K562 (cell line): Measurements from ENCODE around the gene TMEM131. TPM values are rescaled to one million over a fixed set of nuclear protein-coding genes. Genes with fewer than 3 reads are reported as not detected.

Experiments
- ATAC-seq: fragments of 200-7000 bp; cut with Tn5 transposase; 3 replicates; pipeline ENCODE4 v1.9.1; 2020; ENCODE audit warnings: moderate library complexity
- BruUV-seq: library from RNA; stranded (reverse); fragments of 400-500 nt; replicated peaks from 2 replicates; lab custom pipeline; 2021; lab: Mats Ljungman, UMichigan
- CTCF ChIA-PET: fragments of 300-600 bp; formaldehyde crosslinking; extraction: SDS; loops from one replicate; lab custom pipeline; 2021; ENCODE audit warnings: low intra/inter-chr PET ratio; lab: Yijun Ruan, JAX
- POLR2A ChIA-PET: fragments of 300-600, 350-650 bp; sonication (Branson Sonifier 250); formaldehyde crosslinking; extraction: SDS; loops from one replicate; lab custom pipeline; 2021; ENCODE audit warnings: antibody characterized with exemption, inconsistent platforms; lab: Yijun Ruan, JAX
- DNase-seq, 4 experiments: peaks; one replicate each; pipeline versions ENCODE4 v3.0.0 to v3.0.0-alpha.2; 2011 to 2018; ENCODE audit warnings: low spot score in 3 of 4, mixed read lengths in 3 of 4; ENCODE audit errors: extremely low read depth in 1 of 4
- FAIRE-seq: peaks from 2 replicates; lab custom pipeline; 2011; peaks lifted over from hg19 to GRCh38; lab: Jason Lieb, UNC
- H2AFZ ChIP-seq: 2 replicates; pipeline ENCODE4 v1.6.0; 2011; ENCODE audit warnings: low read depth, low read length, control low read depth, inconsistent platforms
- H3K27ac ChIP-seq: fragments of 200-600 bp; 3 replicates; pipeline ENCODE4 v1.8.0; 2011; ENCODE audit warnings: low read depth, mild to moderate bottlenecking, control low read depth, inconsistent platforms, low read length, moderate library complexity, mixed read lengths; ENCODE audit errors: extremely low read depth
- H3K27me3 ChIP-seq, 2 experiments: fragments of 300-600 bp in 1 of 2; 2 replicates in 1 of 2; 3 replicates in 1 of 2; pipeline versions ENCODE4 v1.6.0 to v1.8.0; 2011; ENCODE audit warnings: inconsistent platforms in 2 of 2, low read length in 2 of 2, mild to moderate bottlenecking in 1 of 2, mixed read lengths in 1 of 2, moderate library complexity in 1 of 2; ENCODE audit not compliant: control insufficient read depth in 2 of 2, insufficient read depth in 2 of 2
- H3K36me3 ChIP-seq: fragments of 300-600 bp; 3 replicates; pipeline ENCODE4 v1.8.0; 2011; ENCODE audit warnings: mild to moderate bottlenecking, low read length, inconsistent platforms; ENCODE audit not compliant: control insufficient read depth, insufficient read depth
- H3K4me1 ChIP-seq, 2 experiments: fragments of 200-600 bp in 1 of 2; replicated peaks in 1 of 2; 2 replicates in 1 of 2; 3 replicates in 1 of 2; pipeline versions ENCODE4 v1.5.1 to v1.8.0; 2011; ENCODE audit warnings: inconsistent platforms in 2 of 2, low read length in 2 of 2, mild to moderate bottlenecking in 1 of 2, mixed read lengths in 1 of 2, moderate library complexity in 1 of 2; ENCODE audit not compliant: control insufficient read depth in 2 of 2, insufficient read depth in 2 of 2
- H3K4me2 ChIP-seq: 2 replicates; pipeline ENCODE4 v1.6.1; 2011; ENCODE audit warnings: low read length, control low read depth, inconsistent platforms, mixed read lengths; ENCODE audit not compliant: insufficient read depth
- H3K4me3 ChIP-seq: fragments of 200-600 bp; sonication (generic), shearing (Covaris generic); 2 replicates; pipeline ENCODE4 v1.5.1; 2016; ENCODE audit warnings: control low read depth, inconsistent platforms
- H3K79me2 ChIP-seq: fragments of 200-600 bp; 3 replicates; pipeline ENCODE4 v1.8.0; 2011; ENCODE audit warnings: low read length, inconsistent platforms; ENCODE audit not compliant: control insufficient read depth, insufficient read depth
- H3K9ac ChIP-seq, 2 experiments: 2 replicates each; pipeline versions ENCODE4 v1.6.0 to v1.6.1; 2011; ENCODE audit warnings: low read depth in 2 of 2, low read length in 2 of 2, control low read depth in 1 of 2, inconsistent platforms in 1 of 2, mild to moderate bottlenecking in 1 of 2, mixed read lengths in 1 of 2; ENCODE audit not compliant: insufficient read depth in 1 of 2
- H3K9me1 ChIP-seq: one replicate; pipeline ENCODE4 v1.6.0; 2011; ENCODE audit warnings: inconsistent platforms, mild to moderate bottlenecking, low read length, moderate library complexity; ENCODE audit not compliant: control insufficient read depth, insufficient read depth
- H3K9me3 ChIP-seq: replicated peaks from 2 replicates; pipeline ENCODE4 v1.5.1; 2011; ENCODE audit warnings: low read depth, low read length, inconsistent platforms; ENCODE audit not compliant: control insufficient read depth, insufficient read depth
- H4K20me1 ChIP-seq: replicated peaks from 2 replicates; pipeline ENCODE4 v1.6.1; 2011; ENCODE audit warnings: low read length, inconsistent platforms, mixed read lengths; ENCODE audit not compliant: control insufficient read depth, insufficient read depth
- AFF1 ChIP-seq, 2 experiments: fragments of 450-650 bp; IDR thresholded peaks; 2 replicates each; pipeline ENCODE4 v1.6.1; 2018; ENCODE audit warnings: mild to moderate bottlenecking in 2 of 2, low read depth in 1 of 2; ENCODE audit not compliant: partially characterized antibody in 2 of 2
- ATF6 ChIP-seq: sonication (generic); formaldehyde crosslinking; IDR thresholded peaks from 2 replicates; pipeline ENCODE4 v1.4.0; 2020; ENCODE audit warnings: mild to moderate bottlenecking, missing genetic modification reagents
- ETS2 ChIP-seq: IDR thresholded peaks from 2 replicates; pipeline ENCODE4 v1.6.1; 2016; ENCODE audit warnings: borderline replicate concordance, missing genetic modification characterization, mild to moderate bottlenecking, moderate library complexity, missing compliant biosample characterization; ENCODE audit not compliant: poor library complexity, severe bottlenecking
- GATAD2B ChIP-seq: fragments of 450-650 bp; IDR thresholded peaks from 2 replicates; pipeline ENCODE4 v1.6.1; 2017; ENCODE audit warnings: mild to moderate bottlenecking, borderline replicate concordance
- GTF2A2 ChIP-seq: IDR thresholded peaks from 2 replicates; pipeline ENCODE4 v1.6.1; 2016; ENCODE audit warnings: mild to moderate bottlenecking, missing genetic modification characterization, missing compliant biosample characterization
- HNRNPL ChIP-seq: fragments of 200-400 bp; formaldehyde crosslinking; IDR thresholded peaks from 2 replicates; pipeline ENCODE4 v1.6.1; 2017; ENCODE audit warnings: low read depth, mild to moderate bottlenecking, low read length
- KDM1A ChIP-seq, 2 experiments: fragments of 450-650 bp; IDR thresholded peaks; 2 replicates each; pipeline ENCODE4 v1.6.1; 2016; ENCODE audit warnings: mild to moderate bottlenecking in 2 of 2
- MLX ChIP-seq, 2 experiments: fragments of 450-650 bp in 1 of 2; sonication (generic) in 1 of 2; formaldehyde crosslinking; conservative IDR thresholded peaks; 2 replicates each; pipeline versions ENCODE4 v1.4.0 to v1.8.1; 2020 to 2022; ENCODE audit warnings: mild to moderate bottlenecking in 1 of 2, missing genetic modification reagents in 1 of 2
- NEUROD1 ChIP-seq: fragments of 150-350 bp; IDR thresholded peaks from 2 replicates; pipeline ENCODE4 v1.6.1; 2014; ENCODE audit warnings: borderline replicate concordance, low read length, low read depth; ENCODE audit not compliant: partially characterized antibody
- PURB ChIP-seq: sonication (generic); formaldehyde crosslinking; IDR thresholded peaks from 2 replicates; pipeline ENCODE4 v1.9.0; 2021; ENCODE audit warnings: low read depth, mild to moderate bottlenecking, missing genetic modification reagents
- RBM34 ChIP-seq: fragments of 200-400 bp; formaldehyde crosslinking; IDR thresholded peaks from 2 replicates; pipeline ENCODE4 v1.6.1; 2018; ENCODE audit warnings: low read length, borderline replicate concordance; ENCODE audit not compliant: insufficient read depth
- RCOR1 ChIP-seq, 2 experiments: IDR thresholded peaks; 2 replicates each; pipeline ENCODE4 v1.6.1; 2012; ENCODE audit warnings: low read depth in 2 of 2, low read length in 2 of 2, borderline replicate concordance in 1 of 2, improper control_type of control experiment in 1 of 2
- TEAD1 ChIP-seq, 2 experiments: fragments of 450-650 bp in 1 of 2; sonication (generic) in 1 of 2; formaldehyde crosslinking; IDR thresholded peaks; 2 replicates each; pipeline versions ENCODE4 v1.4.0 to v1.8.0; 2020 to 2022; ENCODE audit warnings: mild to moderate bottlenecking in 2 of 2, missing genetic modification reagents in 1 of 2
- WGBS: fragments of 100-300 bp; shearing (Covaris generic); methylation state at CpG from one replicate; pipeline ENCODE4 v1.1.6; 2016; ENCODE audit warnings: low coverage, mixed read lengths; ENCODE audit not compliant: insufficient coverage; ENCODE audit errors: missing lambda C conversion rate; 5-methylcytosine and 5-hydroxymethylcytosine counted together
- in situ Hi-C: fragments of 300-500 bp; cut with MboI; formaldehyde crosslinking; loops from 4 replicates; pipeline ENCODE4 v1.15.0; 2018; ENCODE audit warnings: inconsistent platforms, mixed read lengths
- intact Hi-C: fragments of 100-400 bp; cut with micrococcal nuclease; formaldehyde crosslinking; loops from 2 replicates; pipeline ENCODE4 v1.14.2; 2022
- polyA plus RNA-seq, 8 experiments: library from polyadenylated mRNA; depleted of rRNA in 4 of 8; stranded (reverse) in 5 of 8; unstranded in 3 of 8; fragments of >200 nt; fragmentation: Nextera tagmentation in 2 of 8; fragmentation: Illumina TruSeq in 1 of 8; extraction: Ambion mirVana in 2 of 8; extraction: Trizol in 1 of 8; gene quantifications; 2 replicates each; pipeline versions ENCODE4 v1.2.1 to v1.2.3, GENCODE V29; 2011 to 2014; ENCODE audit warnings: inconsistent platforms in 1 of 8, missing spikeins in 1 of 8
- total RNA-seq, 7 experiments: library from RNA; depleted of rRNA in 6 of 7; stranded (reverse); fragments of >200 nt in 6 of 7; fragmentation: Illumina TruSeq in 2 of 7; extraction: Trizol in 2 of 7; gene quantifications; 2 replicates each; pipeline versions ENCODE4 v1.2.1 to v1.2.3, GENCODE V29; 2011 to 2021; ENCODE audit warnings: low replicate concordance in 1 of 7

The TMEM131 gene
- total and polyA plus RNA-seq, 9 of the 15 experiments (the other 6 are each of a cell fraction or from before 2014, with no cell fraction given) = 2.5 to 21.1 (median 12.4) TPM

GRCh38 chr2:97714084-97714949 is 281.4 kb downstream of the TMEM131 start:
- H2AFZ ChIP-seq = no peak overlapping the region
- ChIA-PET CTCF (no interaction called here), POLR2A (interaction anchor here (0.6 to 1.0 kb wide), 2 partner anchors 8 to 14 kb away, joined by 3 read pairs; no protein-coding TSS in a partner anchor)
- H4K20me1 ChIP-seq = peaks cover 4% of the 10 kb centered on the region; the same call in 1 of the 2 replicates
- no peak overlapping the region for H3K4me3 ChIP-seq
- FAIRE-seq (no peak), ATAC-seq (no peak), DNase-seq (no peak)
- BruUV-seq = no TSS peak
- intact Hi-C loops = no loop called here
- peaks cover 0 to 10% of the 10 kb centered on the region in 2 experiments; a peak in 2 of 5 replicates for H3K27me3 ChIP-seq
- H3K79me2 ChIP-seq = no peaks in the 10 kb centered on the region
- no peak overlapping the region for H3K27ac ChIP-seq
- no peaks in the 10 kb centered on the region; the same call in 1 of the 2 replicates for H3K9me3 ChIP-seq
- H3K9me1 ChIP-seq = peaks cover 3% of the 10 kb centered on the region
- H3K4me1 ChIP-seq = peaks cover 24 to 48% of the 10 kb centered on the region in 2 experiments
- H3K36me3 ChIP-seq = no peaks in the 10 kb centered on the region
- in situ Hi-C loops = no loop called here
- 58% methylated on average over 17 of the region's 17 CpGs for WGBS
- peak overlapping the region in 1 of 2 experiments; percentile 19; a peak in 2 of 4 replicates for H3K9ac ChIP-seq
- H3K4me2 ChIP-seq = no peak overlapping the region
- TF ChIP-seq ETS2 (no peak), KDM1A (IDR thresholded peaks at IDR 0.05) (peak; percentile 63 to 73; a peak in 3 of 4 replicates), RBM34 (no peak), TEAD1 (CRISPR knock-in tag; IDR thresholded peaks at IDR 0.05) (no peak), NEUROD1 (no peak), RCOR1 (IDR thresholded peaks at IDR 0.05; ENCODE audit: borderline replicate concordance in 1 of 2, low read depth in 2 of 2, low read length in 2 of 2) (peak in 1 of 2 experiments; percentile 29; a peak in 1 of 4 replicates), AFF1 (IDR thresholded peaks at IDR 0.05; ENCODE audit: low read depth in 1 of 2, partially characterized antibody in 2 of 2) (no peak), HNRNPL (no peak), GTF2A2 (tag) (no peak), ATF6 (no peak), PURB (CRISPR knock-in tag) (no peak), MLX (CRISPR knock-in tag; conservative IDR thresholded peaks at IDR 0.05) (no peak), GATAD2B (no peak)
